Ammon's horn (tissue), 1 donor: Measurements from ENCODE around the gene FHIT.

Source experiments
- DNase-seq: peaks from one replicate; pipeline ENCODE4 v3.0.0-alpha.2; 2016; ENCODE audit warnings: low spot score

FHIT gene

GRCh38 chr3:59796456-59796855 lies 1454.8 kb downstream of the FHIT start:
- no peak for DNase-seq

GRCh38 chr3:59795756-59796155 lies 1455.5 kb downstream of the FHIT start:
- no peak for DNase-seq

GRCh38 chr3:59793976-59794375 lies 1457.3 kb downstream of the FHIT start:
- DNase-seq: no peak

GRCh38 chr3:59791774-59792308 lies 1459.4 kb downstream of the FHIT start:
- DNase-seq: no peak

- no peak for DNase-seq
Observed at GRCh38 chr3:59790241-59790640, 1461.0 kb downstream of the FHIT start.

- DNase-seq: no peak
Observed at GRCh38 chr3:59788801-59789200, 1462.5 kb downstream of the FHIT start.

GRCh38 chr3:59788133-59788532 lies 1463.1 kb downstream of the FHIT start:
- no peak for DNase-seq

GRCh38 chr3:59786374-59786773 lies 1464.9 kb downstream of the FHIT start:
- no peak for DNase-seq

- no peak for DNase-seq
Observed at GRCh38 chr3:59784164-59784563, 1467.1 kb downstream of the FHIT start.

GRCh38 chr3:59783468-59783988 lies 1467.7 kb downstream of the FHIT start:
- no peak for DNase-seq

- DNase-seq: no peak
Observed at GRCh38 chr3:59782664-59783063, 1468.6 kb downstream of the FHIT start.

- no peak for DNase-seq
Observed at GRCh38 chr3:59780209-59780608, 1471.0 kb downstream of the FHIT start.

GRCh38 chr3:59779260-59779659 lies 1472.0 kb downstream of the FHIT start:
- no peak for DNase-seq

- no peak for DNase-seq
Observed at GRCh38 chr3:59777667-59778077, 1473.6 kb downstream of the FHIT start.

GRCh38 chr3:59777066-59777465 lies 1474.2 kb downstream of the FHIT start:
- DNase-seq: no peak

GRCh38 chr3:59775761-59776325 lies 1475.4 kb downstream of the FHIT start:
- DNase-seq: no peak

GRCh38 chr3:59775106-59775505 lies 1476.1 kb downstream of the FHIT start:
- DNase-seq: no peak

GRCh38 chr3:59774634-59775033 lies 1476.6 kb downstream of the FHIT start:
- no peak for DNase-seq

- no peak for DNase-seq
Observed at GRCh38 chr3:59774000-59774399, 1477.3 kb downstream of the FHIT start.

GRCh38 chr3:59772416-59773408 lies 1478.5 kb downstream of the FHIT start:
- no peak for DNase-seq

- DNase-seq: no peak
Observed at GRCh38 chr3:59771768-59772181, 1479.5 kb downstream of the FHIT start.

- no peak for DNase-seq
Observed at GRCh38 chr3:59769127-59769750, 1482.0 kb downstream of the FHIT start.
